Karpas-422 (cell line): ENCODE measurements around the gene GGA1. TPM values are rescaled to one million over a fixed set of nuclear protein-coding genes. Genes with fewer than 3 reads are reported as not detected.
A peak's percentile ranks its signal among the peaks of the same experiment; 100 is the strongest.

Experiments
- DNase-seq: peaks from one replicate; pipeline ENCODE4 v3.0.0-alpha.2; 2015
- H2AFZ ChIP-seq: fragments of 200-600 bp; sonication (generic); 2 replicates; pipeline ENCODE4 v1.6.1; 2014; ENCODE audit warnings: antibody characterized with exemption, low read length, mixed read lengths
- H3K27ac ChIP-seq: fragments of 200-600 bp; sonication (generic); 2 replicates; pipeline ENCODE4 v1.5.1; 2014; ENCODE audit warnings: mild to moderate bottlenecking, low read length, moderate library complexity
- H3K27me3 ChIP-seq: fragments of 200-600 bp; sonication (generic); 2 replicates; pipeline ENCODE4 v1.6.1; 2014; ENCODE audit warnings: low read length, mixed read lengths
- H3K36me3 ChIP-seq: fragments of 200-600 bp; sonication (generic); 2 replicates; pipeline ENCODE4 v1.6.1; 2014; ENCODE audit warnings: low read length, mixed read lengths; ENCODE audit not compliant: insufficient read depth
- H3K4me1 ChIP-seq: fragments of 200-600 bp; sonication (generic); 2 replicates; pipeline ENCODE4 v1.6.1; 2014; ENCODE audit warnings: mild to moderate bottlenecking, low read length, mixed read lengths
- H3K4me2 ChIP-seq: fragments of 200-600 bp; sonication (generic); 2 replicates; pipeline ENCODE4 v1.6.1; 2014; ENCODE audit warnings: low read length, low read depth, mild to moderate bottlenecking; ENCODE audit not compliant: poor library complexity, severe bottlenecking
- H3K4me3 ChIP-seq: fragments of 200-600 bp; sonication (generic); 2 replicates; pipeline ENCODE4 v1.5.1; 2014; ENCODE audit warnings: mild to moderate bottlenecking, antibody characterized with exemption, low read length, mixed read lengths
- H3K79me2 ChIP-seq: fragments of 200-600 bp; sonication (generic); 2 replicates; pipeline ENCODE4 v1.6.1; 2014; ENCODE audit warnings: mild to moderate bottlenecking, low read length, mixed read lengths
- H3K9ac ChIP-seq: fragments of 200-600 bp; sonication (generic); 2 replicates; pipeline ENCODE4 v1.6.0; 2014; ENCODE audit warnings: low read length
- H3K9me2 ChIP-seq: fragments of 200-600 bp; sonication (generic), shearing (Covaris generic); replicated peaks from 2 replicates; pipeline ENCODE4 v1.6.0; 2014; ENCODE audit warnings: mild to moderate bottlenecking, low read length, moderate library complexity; ENCODE audit not compliant: insufficient read depth
- H3K9me3 ChIP-seq: fragments of 300-700, 200-600 bp; sonication (generic); 2 replicates; pipeline ENCODE4 v1.6.1; 2014; ENCODE audit warnings: low read length, mixed read lengths
- H4K20me1 ChIP-seq: fragments of 200-600 bp; sonication (generic); 2 replicates; pipeline ENCODE4 v1.6.1; 2014; ENCODE audit warnings: mild to moderate bottlenecking, antibody characterized with exemption, low read length, low read depth; ENCODE audit not compliant: insufficient read depth
- total RNA-seq: library from RNA; depleted of rRNA; stranded (reverse); fragments of >200 nt; shearing (Covaris generic); gene quantifications from 2 replicates; pipeline ENCODE4 v1.2.3, GENCODE V29; 2014; ENCODE audit warnings: low replicate concordance

The GGA1 gene
- total RNA-seq, 1 experiment from 2014 or later = 64.3 TPM

GRCh38 chr22:37633625-37634416 is 25.2 kb downstream of the GGA1 start:
- Histone ChIP-seq H3K27me3 (no peaks in the 10 kb centered on the region), H3K9me3 (no peaks in the 10 kb centered on the region), H3K9me2 (no peaks in the 10 kb centered on the region), H3K4me2 (peak overlapping the region; percentile 57), H2AFZ (peak overlapping the region; percentile 18; the same call in 1 of the 2 replicates), H3K4me3 (peak overlapping the region; percentile 48; the same call in 1 of the 2 replicates), H3K4me1 (peaks cover 48% of the 10 kb centered on the region), H3K79me2 (no peaks in the 10 kb centered on the region), H4K20me1 (no peaks in the 10 kb centered on the region), H3K27ac (peak overlapping the region; percentile 90), H3K36me3 (peaks cover 5% of the 10 kb centered on the region; the same call in 1 of the 2 replicates), H3K9ac (peak overlapping the region; percentile 63)
- peak; percentile 84 for DNase-seq

GRCh38 chr22:37634417-37634924 is 25.8 kb downstream of the GGA1 start:
- Histone ChIP-seq H3K9me2 (no peaks in the 10 kb centered on the region), H3K9ac (peak overlapping the region; percentile 63), H3K27me3 (no peaks in the 10 kb centered on the region), H3K27ac (peak overlapping the region; percentile 90), H4K20me1 (no peaks in the 10 kb centered on the region), H3K79me2 (no peaks in the 10 kb centered on the region), H3K36me3 (peaks cover 5% of the 10 kb centered on the region; the same call in 1 of the 2 replicates), H2AFZ (no peak overlapping the region), H3K4me3 (peak overlapping the region; percentile 48; the same call in 1 of the 2 replicates), H3K4me1 (peaks cover 53% of the 10 kb centered on the region), H3K4me2 (peak overlapping the region; percentile 57), H3K9me3 (no peaks in the 10 kb centered on the region)
- peak; percentile 70 for DNase-seq

- H3K9ac ChIP-seq = no peak overlapping the region
- DNase-seq = no peak
- H3K4me2 ChIP-seq = no peak overlapping the region
- no peak overlapping the region for H3K4me3 ChIP-seq
- H2AFZ ChIP-seq = no peak overlapping the region
- H3K27ac ChIP-seq = peak overlapping the region; percentile 90
- H3K9me3 ChIP-seq = no peaks in the 10 kb centered on the region
- H3K79me2 ChIP-seq = peaks cover 5% of the 10 kb centered on the region
- H3K27me3 ChIP-seq = no peaks in the 10 kb centered on the region
- H3K4me1 ChIP-seq = peaks cover 53% of the 10 kb centered on the region
- no peaks in the 10 kb centered on the region for H3K9me2 ChIP-seq
- peaks cover 5% of the 10 kb centered on the region; the same call in 1 of the 2 replicates for H3K36me3 ChIP-seq
- H4K20me1 ChIP-seq = no peaks in the 10 kb centered on the region
These were observed 26.5 kb downstream of the GGA1 start for GRCh38 chr22:37635157-37635556.

GRCh38 chr22:37636186-37636948 is 27.7 kb downstream of the GGA1 start:
- no peaks in the 10 kb centered on the region for H4K20me1 ChIP-seq
- H3K4me3 ChIP-seq = no peak overlapping the region
- peak overlapping the region; percentile 37; the same call in 1 of the 2 replicates for H3K9ac ChIP-seq
- H3K79me2 ChIP-seq = peaks cover 12% of the 10 kb centered on the region
- no peaks in the 10 kb centered on the region for H3K27me3 ChIP-seq
- H2AFZ ChIP-seq = no peak overlapping the region
- H3K4me1 ChIP-seq = peaks cover 63% of the 10 kb centered on the region
- H3K36me3 ChIP-seq = peaks cover 4% of the 10 kb centered on the region; the same call in 1 of the 2 replicates
- DNase-seq = no peak
- peak overlapping the region; percentile 65 for H3K27ac ChIP-seq
- H3K9me2 ChIP-seq = no peaks in the 10 kb centered on the region
- no peaks in the 10 kb centered on the region for H3K9me3 ChIP-seq
- no peak overlapping the region for H3K4me2 ChIP-seq

GRCh38 chr22:37636949-37637273 is 28.3 kb downstream of the GGA1 start:
- no peak overlapping the region for H3K4me2 ChIP-seq
- peak overlapping the region; percentile 37; the same call in 1 of the 2 replicates for H3K9ac ChIP-seq
- DNase-seq = no peak
- H3K4me1 ChIP-seq = peaks cover 63% of the 10 kb centered on the region
- no peaks in the 10 kb centered on the region for H3K36me3 ChIP-seq
- H3K79me2 ChIP-seq = peaks cover 12% of the 10 kb centered on the region
- no peaks in the 10 kb centered on the region for H4K20me1 ChIP-seq
- no peaks in the 10 kb centered on the region for H3K9me3 ChIP-seq
- H3K4me3 ChIP-seq = no peak overlapping the region
- H3K9me2 ChIP-seq = no peaks in the 10 kb centered on the region
- H2AFZ ChIP-seq = no peak overlapping the region
- H3K27me3 ChIP-seq = no peaks in the 10 kb centered on the region
- H3K27ac ChIP-seq = peak overlapping the region; percentile 65

- Histone ChIP-seq H2AFZ (no peak overlapping the region), H3K9ac (peak overlapping the region; percentile 99), H3K79me2 (peaks cover 13% of the 10 kb centered on the region), H3K36me3 (peaks cover under 1% of the 10 kb centered on the region; the same call in 1 of the 2 replicates), H3K4me1 (peaks cover 51% of the 10 kb centered on the region), H3K9me2 (no peaks in the 10 kb centered on the region), H3K4me3 (peak overlapping the region; percentile 96), H4K20me1 (no peaks in the 10 kb centered on the region), H3K9me3 (no peaks in the 10 kb centered on the region), H3K27ac (peak overlapping the region; percentile 89), H3K4me2 (peak overlapping the region; percentile 100), H3K27me3 (no peaks in the 10 kb centered on the region)
- peak; percentile 67 for DNase-seq
These were observed 29.9 kb downstream of the GGA1 start for GRCh38 chr22:37638391-37639069.

- peak within 1 kb of the TSS; percentile 100 for H3K4me2 ChIP-seq
- H4K20me1 ChIP-seq = no peaks in the 10 kb centered on the region
- DNase-seq = peak; percentile 85
- H3K9me2 ChIP-seq = no peaks in the 10 kb centered on the region
- peaks cover 17% of the 10 kb centered on the region for H3K79me2 ChIP-seq
- H3K27ac ChIP-seq = peak within 1 kb of the TSS; percentile 89
- H3K9me3 ChIP-seq = no peaks in the 10 kb centered on the region
- H3K9ac ChIP-seq = peak within 1 kb of the TSS; percentile 99
- peak within 1 kb of the TSS; percentile 96 for H3K4me3 ChIP-seq
- no peak within 1 kb of the TSS for H2AFZ ChIP-seq
- H3K36me3 ChIP-seq = peaks cover 5% of the 10 kb centered on the region
- H3K27me3 ChIP-seq = no peaks in the 10 kb centered on the region
- peaks cover 44% of the 10 kb centered on the region for H3K4me1 ChIP-seq
These were observed 30.6 kb downstream of the GGA1 start, which contains the start of gene SH3BP1 for GRCh38 chr22:37639070-37639760. TSS of gene SH3BP1 (plus strand) at chr22:37639669. CDS start at chr22:37639788, 119 bp downstream.
